Iris pigment epithelial cell (primary cell): Measurements from ENCODE around the gene FXN.

Experiments
- DNase-seq: peaks from one replicate; pipeline ENCODE4 v3.0.0-alpha.2; 2011; ENCODE audit warnings: low read depth

FXN gene

GRCh38 chr9:69141851-69142250 is 106.3 kb downstream of the FXN start:
- DNase-seq, result no peak

DNA sequence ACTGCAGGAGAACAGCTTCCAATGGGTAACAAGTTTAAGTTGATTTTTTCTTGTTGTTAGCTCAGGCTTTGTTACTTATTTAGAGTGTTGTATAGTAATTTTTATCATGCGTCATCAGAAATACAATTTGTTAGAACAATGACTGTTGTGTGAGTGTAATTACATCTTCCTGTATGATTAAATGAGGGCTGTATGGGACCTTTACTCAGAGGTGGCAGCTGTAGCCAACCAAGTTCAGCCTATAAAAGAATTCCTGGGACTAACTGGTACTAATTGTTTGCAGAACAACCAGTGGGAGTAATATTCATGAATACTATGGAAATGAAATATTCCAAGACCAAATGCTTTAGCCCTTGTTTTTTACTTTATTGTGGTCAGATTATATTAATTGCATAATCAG is 107.7 kb downstream of the FXN start:
- DNase-seq, result no peak

GRCh38 chr9:69145144-69145715 is 109.7 kb downstream of the FXN start:
- DNase-seq, result no peak

- DNase-seq, result no peak
These were observed 111.7 kb downstream of the FXN start for GRCh38 chr9:69147041-69147834.

DNA sequence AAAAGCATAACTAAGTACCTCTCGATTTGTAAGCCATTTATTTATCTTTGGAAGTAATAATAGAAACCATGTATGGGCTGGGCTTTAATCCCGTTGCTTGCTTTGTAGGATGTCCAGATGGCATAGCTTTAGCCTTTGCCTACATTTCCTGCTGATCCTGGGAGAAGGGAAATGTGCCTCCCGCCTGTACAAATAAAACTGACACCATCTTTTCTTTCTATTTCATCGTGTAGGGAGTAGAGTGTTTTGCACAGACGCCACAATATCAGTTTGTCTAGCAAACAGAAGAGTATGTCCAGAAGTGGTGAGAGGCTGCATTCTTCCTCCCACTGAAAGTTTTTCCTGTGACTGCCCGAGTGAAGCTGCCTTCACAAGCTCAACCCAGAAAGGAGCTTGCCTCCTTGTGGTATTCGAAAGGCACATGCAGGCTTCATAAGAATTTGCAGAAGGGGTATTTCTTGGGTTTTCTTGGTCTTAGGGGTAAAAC is 113.8 kb downstream of the FXN start:
- peak; percentile 88 for DNase-seq
